Measurements from ENCODE around the gene CALCR.
"Not testable (repeated sequence)": the region's sequence is repeated elsewhere in the genome, so short reads cannot be mapped to it uniquely, and the experiment has no call there.

Gene CALCR

DNA sequence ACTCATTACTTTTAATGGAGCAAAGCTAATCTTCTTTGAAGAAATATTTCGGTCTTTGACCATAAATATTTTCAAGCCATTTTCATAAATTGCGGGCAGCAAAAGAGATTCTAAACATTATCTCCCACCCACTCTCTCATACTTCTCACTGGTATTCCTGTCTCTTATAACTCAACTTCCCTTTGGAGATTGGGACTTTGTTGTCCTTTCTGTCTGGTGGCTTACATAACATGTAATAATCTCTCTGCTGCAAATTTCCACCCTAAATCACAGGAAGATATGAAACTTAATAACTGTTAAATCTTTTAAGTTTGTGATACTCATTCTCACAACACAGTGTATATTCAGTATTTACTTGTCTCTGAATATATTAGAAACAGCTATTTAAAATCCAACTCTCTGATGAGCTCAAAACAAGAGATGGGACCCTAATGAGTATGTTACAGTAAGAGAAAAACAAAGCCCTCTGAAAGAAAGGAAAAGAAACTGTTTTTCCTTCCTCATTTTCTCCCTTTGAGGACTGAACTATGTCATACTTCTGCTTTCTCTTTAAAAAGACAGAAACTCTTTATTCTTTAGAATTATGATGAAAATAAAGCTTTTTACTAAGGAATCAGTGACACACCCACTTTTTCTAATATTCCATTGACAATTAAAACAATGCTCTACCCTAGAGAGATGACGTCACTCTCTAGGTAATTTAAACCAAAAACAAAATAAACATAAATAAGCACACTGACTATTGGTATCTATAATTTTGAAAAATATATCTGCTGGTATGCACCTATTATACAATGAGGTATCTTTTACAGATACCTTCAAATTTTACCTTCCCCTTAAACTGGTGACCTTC, 14.7 kb downstream of the CALCR start:
- DNase-seq, result no peak

DNA sequence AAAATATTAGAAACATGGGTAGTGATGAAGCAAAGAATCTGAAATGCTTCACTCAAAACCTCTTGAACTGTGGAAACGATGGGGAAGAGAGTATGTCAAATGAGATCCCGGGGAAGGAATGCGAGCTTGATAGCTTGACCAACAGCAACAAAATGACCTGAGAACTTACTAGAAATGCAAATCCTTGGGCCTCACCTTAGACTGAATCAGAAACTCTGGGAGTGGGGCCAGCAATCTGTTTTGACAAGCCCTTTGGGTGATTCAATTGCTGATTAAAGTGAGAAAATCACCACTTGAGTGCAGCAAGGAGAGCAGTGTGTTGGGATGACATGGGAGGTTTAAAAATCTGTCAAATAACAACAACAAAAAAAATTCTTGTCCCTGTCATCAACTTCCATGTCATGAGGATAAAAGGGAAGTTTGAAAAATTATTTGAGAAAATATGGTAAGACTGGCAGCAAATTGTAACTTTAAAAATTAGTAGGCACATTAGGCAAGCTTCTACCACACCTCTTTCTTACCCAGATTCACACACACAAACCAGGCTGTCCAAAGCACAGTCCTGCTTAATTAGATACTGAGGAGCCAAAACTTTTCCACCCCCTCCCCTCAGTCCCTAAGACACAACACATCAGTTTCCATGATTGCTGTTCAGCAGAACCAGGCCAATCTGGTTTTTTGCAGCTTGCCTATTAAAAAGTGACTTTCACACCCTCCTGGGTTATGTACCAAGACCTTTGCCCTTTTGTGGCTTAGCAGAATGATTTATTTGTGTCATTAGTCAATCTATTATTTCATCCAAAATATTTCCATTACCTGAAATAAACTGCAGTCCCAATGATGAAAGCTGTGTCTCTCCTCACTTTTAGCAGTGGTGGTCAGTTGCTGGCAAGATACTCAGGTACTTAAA, 15.6 kb downstream of the CALCR start:
- DNase-seq, result no peak

DNA sequence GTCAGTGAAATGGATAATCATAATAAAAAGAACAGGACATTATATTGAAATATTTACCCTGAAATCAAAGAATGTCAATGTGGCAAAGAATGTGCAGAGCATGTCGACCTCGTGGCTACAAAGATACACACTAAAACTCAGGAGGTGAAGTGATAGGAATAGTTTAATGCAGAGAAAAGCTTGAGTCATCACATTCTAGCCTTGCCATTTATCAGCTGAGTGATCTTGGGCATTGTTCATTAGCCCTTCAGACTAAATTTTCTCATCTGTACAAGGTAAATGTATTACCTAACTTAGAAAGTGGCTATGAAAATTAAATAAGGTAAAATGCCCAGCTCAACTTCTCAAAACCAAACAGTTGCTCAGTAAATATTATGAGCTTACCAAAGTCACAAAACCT, 22.6 kb downstream of the CALCR start:
- no peak for DNase-seq

DNA sequence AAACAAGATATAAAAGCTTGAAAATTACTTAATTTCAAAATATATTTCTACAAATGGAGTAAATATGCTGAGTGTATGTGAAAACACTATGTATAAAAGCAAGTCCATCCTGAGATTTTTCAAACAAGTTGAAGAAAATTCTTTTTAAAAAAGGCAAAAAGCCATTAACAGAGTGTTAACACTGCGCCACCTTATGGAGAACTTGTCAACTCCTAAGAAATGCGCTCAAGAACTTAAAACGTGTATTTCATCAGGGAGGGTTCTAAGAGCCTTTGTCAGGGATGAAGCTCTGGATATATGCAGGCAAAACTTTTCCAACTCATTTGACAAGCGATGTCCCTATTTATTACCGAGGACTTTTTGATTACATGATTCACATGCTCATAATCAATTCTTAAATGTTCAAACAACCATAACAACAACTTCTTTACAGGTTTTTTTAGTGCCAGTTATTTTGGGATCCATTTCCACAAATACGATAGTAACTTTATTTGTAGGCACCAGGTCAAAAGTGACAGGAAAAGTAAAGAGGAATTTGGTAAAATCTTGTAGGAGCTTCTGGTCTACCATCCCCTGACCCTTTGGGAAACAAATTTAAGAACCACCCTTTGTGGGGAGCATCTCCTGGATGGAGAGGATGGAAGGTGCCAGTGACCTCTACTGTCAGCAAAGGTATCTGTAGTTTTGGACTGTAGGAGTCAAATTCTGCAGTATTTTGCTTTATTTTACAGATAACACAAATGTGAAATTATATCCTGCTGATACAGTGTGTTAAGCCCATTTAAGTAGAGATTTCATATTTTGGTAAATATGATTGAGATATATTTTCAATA, 23.2 kb downstream of the CALCR start:
- DNase-seq, result no peak

DNA sequence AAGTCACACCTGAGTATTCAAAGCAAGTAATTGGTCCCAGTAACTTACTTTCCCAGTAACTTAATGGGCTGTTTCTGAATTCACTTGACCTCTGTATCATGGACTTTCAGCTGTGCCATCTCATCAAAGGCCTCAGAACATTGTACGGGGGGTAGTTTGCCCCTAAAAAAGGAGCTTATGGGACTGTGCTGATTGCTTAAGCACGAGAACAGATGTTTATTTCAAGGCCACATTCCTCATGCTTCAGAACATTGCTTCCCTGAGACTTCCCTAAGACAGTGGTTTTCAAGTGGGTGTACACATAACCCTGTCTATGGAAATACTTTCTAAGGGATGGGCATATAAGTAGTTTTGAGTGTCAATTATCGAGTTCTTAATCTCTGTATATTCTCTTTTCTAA, 26.8 kb downstream of the CALCR start:
- DNase-seq, result no peak

DNA sequence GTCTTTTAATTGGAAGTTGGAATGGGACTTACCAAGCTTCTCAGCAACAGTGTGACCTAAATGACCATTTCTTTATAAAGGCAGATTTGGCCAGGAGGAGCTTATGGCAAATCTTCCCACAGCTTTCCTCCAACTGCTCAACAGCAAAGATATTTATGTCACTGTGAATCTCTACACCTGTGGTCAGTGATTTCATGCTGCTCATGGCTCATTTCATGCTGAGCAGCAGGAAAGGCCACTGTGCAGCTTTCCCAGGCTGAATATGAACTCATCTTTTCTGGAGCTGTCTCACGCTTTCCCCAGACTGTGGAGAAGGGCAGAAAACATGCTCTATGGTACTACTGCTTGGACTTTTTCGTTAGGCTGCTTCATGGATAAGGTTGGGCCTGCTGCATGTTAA, 29.8 kb downstream of the CALCR start:
- DNase-seq, result no peak

DNA sequence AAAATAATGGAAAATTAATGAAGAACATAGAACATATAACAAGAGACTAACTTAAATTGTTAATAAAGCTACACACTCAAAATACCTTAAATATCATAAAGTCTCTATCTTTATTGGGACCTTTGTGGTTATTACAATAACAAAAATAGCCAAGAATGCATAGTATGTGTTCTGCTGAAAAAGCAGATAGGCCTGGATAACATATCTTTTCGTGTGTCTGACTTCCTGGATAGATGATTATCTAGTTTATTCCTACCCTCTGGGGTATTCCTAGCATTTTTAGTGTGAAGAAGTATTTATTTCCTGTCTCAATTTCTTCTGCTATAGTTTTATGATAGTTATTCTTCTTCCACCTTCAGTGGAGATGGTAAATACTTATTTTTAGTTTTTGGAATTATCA, 36.5 kb downstream of the CALCR start:
- no peak for DNase-seq

DNA sequence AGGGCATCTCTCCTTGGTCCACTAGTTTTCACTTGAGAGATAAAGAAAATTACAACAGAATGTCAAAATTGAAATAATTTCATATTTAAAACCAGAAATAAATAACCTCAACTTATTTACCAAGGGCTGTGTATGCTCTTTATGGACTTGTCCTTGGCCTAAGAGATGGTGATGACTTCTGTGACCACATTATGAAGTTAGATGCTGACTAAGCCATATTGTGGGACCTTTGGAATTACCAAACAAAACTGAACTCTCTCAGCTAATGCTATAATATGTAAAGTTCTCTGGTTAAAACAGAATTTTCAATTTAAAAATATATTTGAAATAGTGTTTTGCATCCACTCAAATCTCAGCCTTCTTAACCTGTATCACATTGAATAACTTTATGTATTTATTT, 38.9 kb downstream of the CALCR start:
- no peak for DNase-seq

DNA sequence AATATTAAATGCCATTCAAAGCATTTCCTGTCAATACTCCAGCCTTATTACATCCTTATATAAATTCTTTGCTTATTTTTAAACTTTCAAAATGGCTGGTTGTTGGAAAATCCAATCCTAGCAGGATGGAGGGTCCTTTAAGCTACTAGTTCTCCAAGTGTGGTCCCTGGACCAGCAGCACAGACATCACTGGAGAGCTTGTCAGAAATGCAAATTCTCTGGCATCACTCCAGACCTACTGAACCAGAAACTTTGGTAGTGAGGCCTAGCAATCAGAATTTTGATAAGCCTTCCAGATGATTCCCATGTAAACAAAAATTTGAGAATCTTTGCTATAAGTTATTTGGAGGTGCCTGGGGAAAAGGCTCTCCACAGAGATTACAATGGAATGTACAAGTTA, 43.8 kb downstream of the CALCR start:
- no peak for DNase-seq

DNA sequence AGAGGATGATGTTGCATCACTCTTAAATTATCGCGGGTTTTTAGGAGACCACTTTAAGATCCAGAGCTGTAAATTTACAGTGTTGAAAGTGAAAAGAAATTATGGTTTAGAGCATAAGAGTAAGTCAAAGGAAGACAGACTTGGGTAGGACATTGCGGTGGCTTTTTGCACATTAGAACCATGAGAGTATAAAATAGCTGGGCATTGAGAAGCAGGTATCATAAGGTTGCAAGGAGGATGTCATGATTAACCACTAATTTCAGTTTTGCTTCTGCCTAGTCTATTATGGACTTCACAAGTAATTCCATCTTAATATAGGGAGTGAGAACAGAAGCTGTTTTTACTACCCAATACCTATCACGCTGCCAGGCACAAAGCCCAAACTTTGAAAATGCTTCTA, 57.7 kb downstream of the CALCR start:
- DNase-seq, result no peak

DNA sequence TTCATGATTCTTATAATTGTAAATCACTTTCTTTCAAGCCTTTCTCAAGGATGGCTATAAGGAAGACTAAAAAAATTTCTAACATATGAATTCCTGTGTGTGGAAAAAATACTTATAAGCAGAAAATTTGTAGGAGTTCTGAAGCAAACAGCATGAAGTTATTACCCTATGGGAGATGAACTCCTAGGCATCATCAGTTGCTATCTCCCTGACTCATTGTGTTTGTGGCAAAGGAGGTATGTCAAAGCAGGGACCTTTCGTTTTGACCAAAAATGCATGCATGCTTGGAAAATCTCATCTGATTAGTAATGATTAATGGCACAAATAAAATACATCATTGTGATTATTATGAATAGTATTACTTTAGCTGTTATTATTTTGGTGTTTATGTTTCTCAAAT, 59.4 kb downstream of the CALCR start:
- no peak for DNase-seq

DNA sequence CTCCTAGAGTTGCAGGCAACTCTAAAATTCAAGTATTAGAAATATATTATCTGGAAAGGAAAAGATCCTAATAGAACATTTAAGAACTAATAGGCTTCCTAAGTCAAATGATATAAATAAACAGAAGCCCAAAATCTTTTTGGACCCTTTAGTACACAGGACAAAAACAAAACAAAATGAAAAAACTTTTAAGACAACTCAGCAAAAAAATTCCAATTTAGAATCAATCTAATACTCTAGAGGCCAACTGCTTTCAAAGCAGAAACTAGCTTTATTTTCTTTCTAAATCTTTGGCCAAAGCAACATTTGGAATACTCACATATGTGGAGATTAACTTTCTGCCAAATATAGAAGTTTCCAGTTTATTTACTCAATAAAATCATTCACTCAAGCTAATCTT, 65.2 kb downstream of the CALCR start:
- no peak for DNase-seq

DNA sequence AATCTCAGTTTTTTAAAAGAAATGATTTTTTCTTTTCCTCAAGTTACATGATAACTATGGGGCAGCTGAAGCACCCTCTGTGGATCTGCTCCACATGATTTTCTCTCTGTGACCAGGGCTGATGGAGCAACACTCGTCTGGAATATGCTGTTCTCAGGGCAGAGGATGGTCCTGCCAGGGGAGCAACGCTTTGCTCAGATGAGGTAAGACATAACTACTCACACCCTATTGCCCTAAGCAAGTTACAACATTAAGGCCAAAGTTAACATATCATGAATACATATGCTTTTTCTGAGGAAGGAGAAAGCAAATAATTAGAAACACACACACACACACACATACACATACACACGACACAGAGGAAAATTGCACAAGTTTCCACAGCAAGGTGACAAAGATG, 71.4 kb downstream of the CALCR start:
- no peak for DNase-seq

DNA sequence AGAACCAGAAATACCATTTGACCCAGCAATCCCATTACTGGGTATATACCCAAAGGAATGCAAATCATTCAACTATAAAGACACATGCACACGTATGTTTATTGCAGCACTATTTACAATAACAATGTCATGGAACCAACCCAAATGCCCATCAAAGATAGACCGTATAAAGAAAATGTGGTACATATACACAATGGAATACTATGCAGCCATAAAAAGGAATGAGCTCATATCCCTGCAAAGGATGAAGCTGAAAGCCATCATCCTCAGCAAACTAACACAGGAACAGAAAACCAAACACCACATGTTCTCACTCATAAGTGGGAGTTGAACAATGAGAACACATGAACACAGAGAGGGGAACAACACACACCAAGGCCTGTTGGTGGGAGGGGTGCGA, 82.7 kb downstream of the CALCR start:
- DNase-seq, result not testable (repeated sequence)

DNA sequence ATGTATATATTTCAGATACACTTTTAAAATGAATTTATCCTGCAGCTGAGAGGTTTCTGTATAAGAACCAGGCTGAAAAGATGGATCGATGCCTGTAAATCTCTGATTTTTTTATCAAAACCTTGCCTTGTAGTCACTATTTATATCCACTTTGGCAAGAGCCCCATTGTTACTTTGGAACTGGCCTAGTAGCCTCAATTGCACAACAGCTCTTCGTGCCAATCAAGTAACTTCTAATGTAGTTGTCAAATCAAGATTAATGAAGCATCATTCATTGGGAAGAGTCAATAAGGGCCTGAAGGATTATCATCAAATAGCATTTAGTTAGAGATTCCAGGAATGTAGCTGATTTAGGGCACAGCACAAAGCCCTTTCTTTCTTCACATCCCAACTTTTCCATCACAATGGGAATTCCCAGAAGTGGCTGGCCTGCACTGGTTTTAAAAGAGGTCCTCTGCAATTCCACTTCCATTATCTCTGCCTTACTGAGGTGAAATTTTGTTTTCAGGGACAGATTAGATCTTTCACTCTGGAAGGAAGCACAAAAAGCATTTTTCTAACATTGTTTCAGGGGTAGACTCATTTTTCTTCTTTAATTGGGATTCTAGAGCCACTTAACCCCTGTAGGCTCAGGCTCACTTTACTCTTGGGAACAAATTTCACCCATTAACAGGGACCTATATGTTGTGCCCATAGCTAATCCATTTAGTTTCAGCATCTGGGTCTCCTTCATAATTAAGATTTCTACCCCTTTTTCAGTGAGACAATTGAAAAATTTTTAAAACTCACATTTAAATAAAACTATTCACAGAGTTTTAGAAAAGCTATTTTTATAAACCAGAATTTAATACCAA, 97.8 kb downstream of the CALCR start:
- DNase-seq, result no peak

DNA sequence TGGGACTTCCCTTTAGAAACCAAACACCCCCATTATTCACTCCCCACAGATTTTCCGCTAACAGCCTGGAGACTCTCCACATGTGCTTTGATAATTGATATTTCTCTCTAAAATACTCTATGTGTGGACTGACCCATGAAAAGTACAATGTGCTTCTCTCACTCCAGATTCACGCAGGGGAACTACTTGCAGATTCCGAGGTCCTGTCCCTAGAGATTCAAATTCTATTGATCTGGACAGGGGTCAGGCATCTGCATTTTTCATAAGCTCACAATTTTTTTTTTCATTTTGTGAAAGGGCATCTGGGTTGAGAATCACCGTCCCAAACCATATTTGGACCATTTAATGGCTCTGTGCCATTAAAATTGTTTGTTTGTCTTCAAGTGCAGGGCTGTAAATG, 98.7 kb downstream of the CALCR start:
- DNase-seq, result no peak

DNA sequence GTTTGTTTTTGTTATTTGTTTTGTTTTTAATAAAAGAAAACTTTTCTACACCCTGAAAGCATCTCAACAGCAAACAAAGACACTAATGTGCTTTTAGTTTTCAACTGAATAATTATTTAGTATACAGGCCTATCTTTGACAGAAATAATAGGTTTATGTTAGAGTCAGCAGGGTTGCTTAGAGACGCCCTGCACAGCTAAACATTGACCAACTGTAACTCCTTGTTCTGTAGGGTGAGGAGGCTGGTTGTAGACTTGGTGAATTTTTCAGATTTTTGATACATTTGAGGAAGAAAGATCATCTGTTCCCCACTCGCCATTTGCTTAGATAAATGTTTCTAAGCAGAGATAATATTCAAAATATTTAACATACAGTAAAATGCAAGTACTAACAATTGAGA, 103.1 kb downstream of the CALCR start:
- no peak for DNase-seq

DNA sequence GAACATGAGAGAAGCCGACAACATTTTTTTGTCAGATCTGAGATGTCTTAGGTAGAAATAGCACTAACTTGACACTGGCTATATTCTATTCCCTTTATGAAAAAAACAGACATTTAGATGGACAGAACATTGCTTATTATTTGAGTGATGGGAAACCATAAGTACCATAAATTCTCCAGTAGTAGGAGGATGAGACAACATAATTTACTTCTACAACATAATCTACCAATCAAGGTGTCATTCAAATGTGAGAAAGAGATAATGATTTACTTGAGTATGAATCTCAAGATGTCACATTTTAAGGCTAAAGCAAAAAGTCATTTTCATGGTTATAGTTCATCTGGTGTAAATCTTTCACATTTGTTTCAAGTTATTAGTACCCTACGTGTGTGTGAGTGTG, 110.8 kb downstream of the CALCR start:
- DNase-seq, result no peak

DNA sequence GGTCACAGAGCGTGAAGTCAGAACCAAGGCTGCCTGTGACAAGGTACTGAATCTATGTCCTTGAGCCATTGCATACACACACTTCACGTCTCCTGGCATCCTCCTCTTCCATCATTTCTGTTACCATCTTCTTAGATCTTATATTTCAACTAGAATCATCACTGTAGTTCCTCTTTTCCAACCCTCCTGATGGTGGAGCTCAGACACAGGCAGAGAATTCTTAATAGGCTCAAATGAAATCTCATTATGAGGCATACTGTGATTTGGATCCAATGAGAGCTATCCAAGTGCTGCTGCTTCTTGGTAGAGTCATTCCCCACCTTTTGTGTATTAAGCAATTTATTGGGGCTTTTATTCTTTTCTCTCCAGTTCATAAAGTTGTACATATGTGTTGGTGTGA, 113.2 kb downstream of the CALCR start:
- no peak for DNase-seq

DNA sequence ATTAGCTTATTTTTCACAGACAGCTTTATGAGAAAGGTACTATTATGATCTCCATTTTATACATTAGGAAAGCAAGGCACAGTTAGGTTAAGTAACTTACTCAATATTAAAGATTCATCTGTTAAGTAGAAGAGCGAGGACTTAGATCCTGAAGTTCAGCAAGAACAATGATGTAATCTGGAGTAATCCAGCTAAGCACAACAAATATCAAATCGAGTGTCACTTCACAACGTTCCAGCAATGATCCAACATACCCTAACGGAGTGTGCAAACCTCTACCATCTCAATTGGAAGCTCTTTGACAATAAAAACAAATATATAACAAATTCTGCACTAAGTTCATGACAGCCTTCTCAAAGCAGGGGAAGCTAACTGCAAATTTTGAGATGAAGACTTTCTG, 121.3 kb downstream of the CALCR start:
- DNase-seq, result no peak

DNA sequence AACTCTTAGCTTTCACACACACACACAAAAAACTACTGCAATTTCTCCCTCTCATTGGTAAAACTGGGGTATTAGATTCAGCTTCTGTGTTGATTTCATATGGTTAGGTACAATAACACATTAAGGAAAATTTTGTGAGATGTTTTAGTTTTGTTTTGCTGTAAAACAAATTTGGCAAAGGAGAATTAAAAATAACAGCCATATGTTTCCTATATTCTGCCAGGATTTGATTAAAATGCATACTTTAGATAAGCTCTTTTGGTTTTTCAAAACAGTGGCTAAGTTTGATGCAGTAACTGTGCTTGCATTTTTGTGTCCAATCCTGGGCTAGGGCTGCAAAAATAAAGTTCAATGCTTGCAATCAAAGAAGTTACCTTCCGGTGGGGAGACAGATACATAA, 126.3 kb downstream of the CALCR start:
- DNase-seq, result no peak

DNA sequence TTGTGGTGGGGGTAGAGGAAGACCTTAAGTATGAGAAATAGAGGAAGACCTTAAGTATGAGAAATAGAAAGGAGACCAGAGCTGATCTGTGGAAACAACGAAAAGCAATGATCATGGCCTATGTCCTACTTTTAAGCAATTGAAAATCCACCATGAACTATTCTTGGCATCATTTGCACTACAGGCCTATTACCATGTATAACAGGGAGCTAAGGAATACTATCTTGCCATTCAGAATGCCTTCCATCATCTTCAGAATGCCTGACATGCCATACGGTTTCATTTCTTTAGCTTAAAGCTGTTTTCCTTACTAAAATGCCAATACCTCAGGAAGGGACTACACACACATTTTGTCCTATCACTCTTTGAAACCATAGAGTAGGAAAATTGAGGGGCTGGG, 127.0 kb downstream of the CALCR start:
- no peak for DNase-seq
